ENCODE data around the gene HDAC11. TPM values are rescaled to one million over a fixed set of nuclear protein-coding genes. Genes with fewer than 3 reads are reported as not detected.
"Not testable (repeated sequence)": the region's sequence is repeated elsewhere in the genome, so short reads cannot be mapped to it uniquely, and the experiment has no call there.

Gene HDAC11
- total RNA-seq, 1 donor from 2014 or later, result 18.2 TPM

GRCh38 chr3:13520326-13520880 lies 40.3 kb downstream of the HDAC11 start:
- Histone ChIP-seq H3K9me3 (no peaks in the 10 kb centered on the region), H3K27ac (no peak overlapping the region), H3K4me1 (no peaks in the 10 kb centered on the region), H3K4me3 (no peak overlapping the region), H3K36me3 (no peaks in the 10 kb centered on the region), H3K27me3 (ENCODE audit: low read depth) (no peaks in the 10 kb centered on the region)
- intact Hi-C loops (cut with DNase I), result no loop called here
- no peak for DNase-seq
- no peak for ATAC-seq
- no peak for TF ChIP-seq CTCF (IDR thresholded peaks at IDR 0.05)

- Histone ChIP-seq H3K36me3 (no peaks in the 10 kb centered on the region), H3K27ac (no peak overlapping the region), H3K4me1 (no peaks in the 10 kb centered on the region), H3K4me3 (no peak overlapping the region), H3K9me3 (no peaks in the 10 kb centered on the region), H3K27me3 (ENCODE audit: low read depth) (no peaks in the 10 kb centered on the region)
- no peak for DNase-seq
- intact Hi-C loops (cut with DNase I), result no loop called here
- no peak for TF ChIP-seq CTCF (IDR thresholded peaks at IDR 0.05)
- ATAC-seq, result no peak
Measured at GRCh38 chr3:13521309-13521708, 41.2 kb downstream of the HDAC11 start.

GRCh38 chr3:13521749-13522148 lies 41.6 kb downstream of the HDAC11 start:
- DNase-seq; H3K4me3 ChIP-seq; H3K9me3 ChIP-seq; ATAC-seq; H3K4me1 ChIP-seq; H3K36me3 ChIP-seq; H3K27ac ChIP-seq; H3K27me3 ChIP-seq (ENCODE audit: low read depth); intact Hi-C loops (cut with DNase I): not testable (repeated sequence)

- ATAC-seq, result no peak
- Histone ChIP-seq H3K27ac (no peak overlapping the region), H3K9me3 (no peaks in the 10 kb centered on the region), H3K4me1 (no peaks in the 10 kb centered on the region), H3K36me3 (no peaks in the 10 kb centered on the region), H3K4me3 (no peak overlapping the region), H3K27me3 (ENCODE audit: low read depth) (no peaks in the 10 kb centered on the region)
- no peak for DNase-seq
- no peak for TF ChIP-seq CTCF (IDR thresholded peaks at IDR 0.05)
- intact Hi-C loops (cut with DNase I), result no loop called here
Measured at GRCh38 chr3:13522236-13522635, 42.1 kb downstream of the HDAC11 start.

- no peaks in the 10 kb centered on the region for H3K9me3 ChIP-seq
- H3K4me1 ChIP-seq, result no peaks in the 10 kb centered on the region
- no peak overlapping the region for H3K4me3 ChIP-seq
- H3K27ac ChIP-seq, result no peak overlapping the region
- no peak for TF ChIP-seq CTCF (IDR thresholded peaks at IDR 0.05)
- DNase-seq (no peak), ATAC-seq (no peak)
- no peaks in the 10 kb centered on the region for H3K36me3 ChIP-seq
- intact Hi-C loops (cut with DNase I), result no loop called here
- no peaks in the 10 kb centered on the region for H3K27me3 ChIP-seq (ENCODE audit: low read depth)
Measured at GRCh38 chr3:13524979-13525669, 45.0 kb downstream of the HDAC11 start.

GRCh38 chr3:13525827-13526625 lies 45.9 kb downstream of the HDAC11 start:
- no peaks in the 10 kb centered on the region for H3K9me3 ChIP-seq
- intact Hi-C loops (cut with DNase I), result no loop called here
- no peak for ATAC-seq
- no peaks in the 10 kb centered on the region for H3K27me3 ChIP-seq (ENCODE audit: low read depth)
- no peaks in the 10 kb centered on the region for H3K36me3 ChIP-seq
- TF ChIP-seq CTCF (IDR thresholded peaks at IDR 0.05), result no peak
- no peak overlapping the region for H3K4me3 ChIP-seq
- H3K4me1 ChIP-seq, result no peaks in the 10 kb centered on the region
- no peak for DNase-seq
- H3K27ac ChIP-seq, result peak overlapping the region; percentile 37
